IMR-90 (cell line): ENCODE data around the gene SLC9A9. TPM values are rescaled to one million over a fixed set of nuclear protein-coding genes. Genes with fewer than 3 reads are reported as not detected.

Source experiments
- ATAC-seq: fragments of 200-7000 bp; cut with Tn5 transposase; 2 replicates; pipeline ENCODE4 v1.9.1; 2020; ENCODE audit warnings: low read depth, mild to moderate bottlenecking, moderate library complexity
- BruUV-seq: library from RNA; stranded (reverse); fragments of 400-500 nt; replicated peaks from 2 replicates; lab custom pipeline; 2021; lab: Mats Ljungman, UMichigan
- CTCF ChIA-PET: fragments of 300-600 bp; formaldehyde crosslinking; extraction: SDS; loops from one replicate; lab custom pipeline; 2021; ENCODE audit warnings: antibody characterized with exemption; lab: Yijun Ruan, JAX
- POLR2A ChIA-PET: fragments of 300-600 bp; sonication (Branson Sonifier 250); formaldehyde crosslinking; loops from one replicate; lab custom pipeline; 2022; ENCODE audit warnings: antibody characterized with exemption; ENCODE audit not compliant: unreplicated experiment; lab: Charles Lee
- DNase-seq: peaks from one replicate; pipeline ENCODE4 v3.0.0; 2013
- H2AFZ ChIP-seq: replicated peaks from 2 replicates; pipeline ENCODE3; 2013; ENCODE audit warnings: low read length, mild to moderate bottlenecking; ENCODE audit not compliant: poor library complexity
- H2AK5ac ChIP-seq: 2 replicates; pipeline ENCODE4 v1.6.1; 2013; ENCODE audit warnings: low read depth, low read length, inconsistent platforms
- H2AK9ac ChIP-seq: replicated peaks from 2 replicates; pipeline ENCODE3; 2013; ENCODE audit warnings: mild to moderate bottlenecking, low read depth, low read length, moderate library complexity; ENCODE audit not compliant: poor library complexity
- H2BK120ac ChIP-seq: 2 replicates; pipeline ENCODE4 v1.6.1; 2013; ENCODE audit warnings: low read depth, low read length, inconsistent platforms
- H2BK15ac ChIP-seq: 3 replicates; pipeline ENCODE4 v1.6.1; 2013; ENCODE audit warnings: low read depth, low read length, inconsistent platforms
- H2BK20ac ChIP-seq: 2 replicates; pipeline ENCODE4 v1.6.1; 2013; ENCODE audit warnings: low read depth, mild to moderate bottlenecking, inconsistent platforms, low read length, moderate library complexity
- H2BK5ac ChIP-seq: 2 replicates; pipeline ENCODE4 v1.6.1; 2013; ENCODE audit warnings: mild to moderate bottlenecking, low read depth, low read length, inconsistent platforms; ENCODE audit not compliant: poor library complexity, severe bottlenecking
- H3K14ac ChIP-seq: replicated peaks from 2 replicates; pipeline ENCODE4 v1.6.1; 2013; ENCODE audit warnings: low read depth, low read length, inconsistent platforms
- H3K18ac ChIP-seq: 2 replicates; pipeline ENCODE4 v1.6.1; 2013; ENCODE audit warnings: low read depth, low read length, control low read depth
- H3K23ac ChIP-seq: 2 replicates; pipeline ENCODE4 v1.6.1; 2013; ENCODE audit warnings: low read depth, low read length, inconsistent platforms
- H3K27ac ChIP-seq: 2 replicates; pipeline ENCODE4 v1.5.1; 2013; ENCODE audit warnings: mild to moderate bottlenecking, control low read depth, low read length; ENCODE audit not compliant: insufficient read depth
- H3K27me3 ChIP-seq: 2 replicates; pipeline ENCODE4 v1.6.1; 2013; ENCODE audit warnings: low read length; ENCODE audit not compliant: control insufficient read depth, insufficient read depth
- H3K36me3 ChIP-seq: 2 replicates; pipeline ENCODE4 v1.6.1; 2013; ENCODE audit warnings: low read length, mixed read lengths; ENCODE audit not compliant: control insufficient read depth, insufficient read depth
- H3K4ac ChIP-seq: 2 replicates; pipeline ENCODE4 v1.6.1; 2013; ENCODE audit warnings: low read depth, low read length, inconsistent platforms
- H3K4me1 ChIP-seq: 2 replicates; pipeline ENCODE4 v1.6.1; 2013; ENCODE audit warnings: low read length, mixed read lengths; ENCODE audit not compliant: control insufficient read depth, insufficient read depth
- H3K4me2 ChIP-seq: 2 replicates; pipeline ENCODE4 v1.6.1; 2013; ENCODE audit warnings: low read depth, mild to moderate bottlenecking, control low read depth, low read length, moderate library complexity
- H3K4me3 ChIP-seq: 2 replicates; pipeline ENCODE4 v1.5.1; 2013; ENCODE audit warnings: low read depth, mild to moderate bottlenecking, control low read depth, low read length, moderate library complexity; ENCODE audit not compliant: insufficient read depth
- H3K56ac ChIP-seq: 2 replicates; pipeline ENCODE4 v1.6.1; 2013; ENCODE audit warnings: low read length, inconsistent platforms; ENCODE audit not compliant: insufficient read depth; ENCODE audit errors: extremely low read depth
- H3K79me1 ChIP-seq, 2 experiments: 2 replicates each; pipeline ENCODE4 v1.6.1; 2013; ENCODE audit warnings: low read length in 2 of 2, inconsistent platforms in 1 of 2, low read depth in 1 of 2
- H3K9ac ChIP-seq: 2 replicates; pipeline ENCODE4 v1.6.1; 2013; ENCODE audit warnings: low read depth, low read length, control low read depth
- H3K9me1 ChIP-seq: 2 replicates; pipeline ENCODE4 v1.6.1; 2013; ENCODE audit warnings: low read length, inconsistent platforms; ENCODE audit not compliant: insufficient read depth
- H3K9me3 ChIP-seq: 2 replicates; pipeline ENCODE4 v1.6.1; 2013; ENCODE audit warnings: low read length; ENCODE audit not compliant: control insufficient read depth, insufficient read depth
- H4K20me1 ChIP-seq: 2 replicates; pipeline ENCODE4 v1.6.1; 2013; ENCODE audit warnings: low read length, inconsistent platforms; ENCODE audit not compliant: insufficient read depth
- H4K5ac ChIP-seq: 2 replicates; pipeline ENCODE4 v1.6.1; 2013; ENCODE audit warnings: mild to moderate bottlenecking, low read depth, low read length, control low read depth
- H4K8ac ChIP-seq, 2 experiments: 2 replicates each; pipeline ENCODE4 v1.6.1; 2013; ENCODE audit warnings: low read depth in 2 of 2, low read length in 2 of 2, control low read depth in 1 of 2, inconsistent platforms in 1 of 2
- H4K91ac ChIP-seq: 2 replicates; pipeline ENCODE4 v1.6.1; 2013; ENCODE audit warnings: low read depth, low read length, inconsistent platforms; ENCODE audit not compliant: insufficient read depth
- CEBPB ChIP-seq: IDR thresholded peaks from 2 replicates; pipeline ENCODE4 v1.6.1; 2012; ENCODE audit warnings: low read depth, low read length, improper control_type of control experiment
- CHD1 ChIP-seq: IDR thresholded peaks from 2 replicates; pipeline ENCODE4 v1.6.1; 2012; ENCODE audit warnings: low read depth, low read length, improper control_type of control experiment
- FOS ChIP-seq: fragments of 150-350 bp; IDR thresholded peaks from 2 replicates; pipeline ENCODE4 v1.6.1; 2016; ENCODE audit warnings: low read depth, low read length
- MAZ ChIP-seq: IDR thresholded peaks from 2 replicates; pipeline ENCODE4 v1.6.1; 2012; ENCODE audit warnings: low read depth, mild to moderate bottlenecking, low read length, improper control_type of control experiment, moderate library complexity, borderline replicate concordance
- POLR2A ChIP-seq: IDR thresholded peaks from 2 replicates; pipeline ENCODE4 v1.6.1; 2012; ENCODE audit warnings: mild to moderate bottlenecking, low read depth, low read length
- RAD21 ChIP-seq: IDR thresholded peaks from 2 replicates; pipeline ENCODE4 v1.6.1; 2012; ENCODE audit warnings: low read length, improper control_type of control experiment
- RCOR1 ChIP-seq: IDR thresholded peaks from 2 replicates; pipeline ENCODE4 v1.6.1; 2012; ENCODE audit warnings: mild to moderate bottlenecking, low read length, improper control_type of control experiment; ENCODE audit not compliant: insufficient replicate concordance
- RFX5 ChIP-seq: IDR thresholded peaks from 2 replicates; pipeline ENCODE4 v1.8.0; 2012; ENCODE audit warnings: low read depth, mild to moderate bottlenecking, low read length, moderate library complexity
- SMC3 ChIP-seq: fragments of 150-350 bp; IDR thresholded peaks from 2 replicates; pipeline ENCODE4 v1.6.1; 2016; ENCODE audit warnings: low read depth, mild to moderate bottlenecking, antibody characterized with exemption, low read length, moderate library complexity
- WGBS, 2 experiments: methylation state at CpG; one replicate each; pipeline versions ENCODE4 v1.1.5 to v1.1.7; 2013; ENCODE audit warnings: missing lambda C conversion rate in 2 of 2; ENCODE audit not compliant: insufficient read length in 1 of 2; ENCODE audit errors: extremely low coverage in 2 of 2; 5-methylcytosine and 5-hydroxymethylcytosine counted together
- dilution Hi-C: fragments of 300-500 bp; cut with HindIII; formaldehyde crosslinking; loops from one replicate; pipeline ENCODE4 v1.14.3; 2018; ENCODE audit warnings: low sequenced_read_pairs; ENCODE audit not compliant: unreplicated experiment
- in situ Hi-C: fragments of 300-500 bp; cut with MboI; formaldehyde crosslinking; loops from 3 replicates; pipeline ENCODE4 v1.14.3; 2019; ENCODE audit warnings: low sequenced_read_pairs, inconsistent platforms, mixed read lengths
- intact Hi-C: fragments of 100-400 bp; cut with micrococcal nuclease; formaldehyde crosslinking; loops from 2 replicates; pipeline ENCODE4 v1.10.0; 2022
- polyA plus RNA-seq, 3 experiments: library from polyadenylated mRNA; depleted of rRNA; stranded (reverse); fragments of >200 nt; gene quantifications; 2 replicates each; pipeline ENCODE4 v1.2.3, GENCODE V29; 2012; ENCODE audit warnings: low replicate concordance in 1 of 3
- total RNA-seq: library from RNA; depleted of rRNA; stranded (reverse); fragments of >200 nt; gene quantifications from 2 replicates; pipeline ENCODE4 v1.2.3, GENCODE V29; 2012
- TF ChIP-seq, protein P1 (sequence below): fragments of 150-350 bp; IDR thresholded peaks from 2 replicates; pipeline ENCODE4 v1.6.1; 2016; ENCODE audit warnings: low read depth, mild to moderate bottlenecking, low read length, moderate library complexity, borderline replicate concordance
- TF ChIP-seq, protein P2 (sequence below): fragments of 150-350 bp; IDR thresholded peaks from 2 replicates; pipeline ENCODE4 v1.6.1; 2017; ENCODE audit warnings: mild to moderate bottlenecking, antibody characterized with exemption, low read length, low read depth
- TF ChIP-seq, protein P3 (sequence below): conservative IDR thresholded peaks from 2 replicates; pipeline ENCODE4 v1.5.1; 2012; ENCODE audit warnings: mild to moderate bottlenecking, low read depth, low read length, improper control_type of control experiment

The SLC9A9 gene
- total and polyA plus RNA-seq, 2 of the 4 experiments (the other 2 are of a cell fraction): 1.4 to 2.3 TPM

DNA sequence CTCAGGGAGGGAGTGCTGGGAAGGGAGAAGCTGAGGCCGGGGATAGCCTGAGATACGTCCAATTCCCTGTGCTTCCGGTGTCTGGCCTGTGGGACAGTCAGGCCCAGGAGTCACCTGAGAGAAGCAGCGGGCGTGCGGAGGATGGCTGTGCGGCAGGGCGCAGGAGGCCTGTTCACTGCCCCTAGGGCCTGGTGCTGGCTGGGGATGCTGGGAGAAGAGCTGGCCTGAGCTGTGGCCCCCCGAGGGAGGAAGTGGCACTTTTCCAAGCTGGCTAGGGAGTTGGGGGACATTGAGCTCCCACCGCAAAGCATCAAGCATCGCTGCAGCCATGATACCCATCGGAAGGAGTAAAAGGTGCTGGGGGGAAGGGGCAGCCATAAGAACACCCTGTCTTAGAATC, 619.9 kb downstream of the SLC9A9 start:
- WGBS, 2 experiments: 80% methylated on average over 1 of the region's 12 CpGs; no CpG with 5 or more reads in 1 of the 2 experiments
- ATAC-seq: no peak
- no peak overlapping the region for H2AK9ac ChIP-seq

More for the DNA sequence above, 619.9 kb downstream of the SLC9A9 start:
- dilution Hi-C loops (no loop called here), intact Hi-C loops (no loop called here), in situ Hi-C loops (no loop called here)
- no peak for DNase-seq
- Histone ChIP-seq H3K79me1 (no peaks in the 10 kb centered on the region), H2BK15ac (no peak overlapping the region), H3K4ac (no peak overlapping the region), H4K5ac (no peak overlapping the region), H3K4me2 (no peak overlapping the region), H3K9me3 (no peaks in the 10 kb centered on the region), H3K14ac (no peak overlapping the region), H3K23ac (no peak overlapping the region), H3K9ac (no peak overlapping the region), H3K9me1 (no peaks in the 10 kb centered on the region), H3K4me3 (no peak overlapping the region), H4K91ac (no peak overlapping the region), H2BK120ac (no peak overlapping the region), H3K27me3 (no peaks in the 10 kb centered on the region), H2AK5ac (no peak overlapping the region), H2AFZ (no peak overlapping the region), H2BK5ac (no peak overlapping the region), H3K4me1 (no peaks in the 10 kb centered on the region), H3K27ac (no peak overlapping the region), H4K8ac (no peak overlapping the region), H2BK20ac (no peak overlapping the region), H4K20me1 (no peaks in the 10 kb centered on the region), H3K36me3 (no peaks in the 10 kb centered on the region), H3K56ac (no peak overlapping the region), H3K18ac (no peak overlapping the region)
- BruUV-seq: no TSS peak
- POLR2A ChIA-PET: no interaction called here
- CTCF ChIA-PET: no interaction called here
- TF ChIP-seq RCOR1 (no peak), RAD21 (no peak), SMC3 (no peak), MAZ (no peak), POLR2A (no peak), FOS (no peak), CEBPB (no peak), CHD1 (no peak), RFX5 (no peak)
- TF ChIP-seq, protein P1, sequence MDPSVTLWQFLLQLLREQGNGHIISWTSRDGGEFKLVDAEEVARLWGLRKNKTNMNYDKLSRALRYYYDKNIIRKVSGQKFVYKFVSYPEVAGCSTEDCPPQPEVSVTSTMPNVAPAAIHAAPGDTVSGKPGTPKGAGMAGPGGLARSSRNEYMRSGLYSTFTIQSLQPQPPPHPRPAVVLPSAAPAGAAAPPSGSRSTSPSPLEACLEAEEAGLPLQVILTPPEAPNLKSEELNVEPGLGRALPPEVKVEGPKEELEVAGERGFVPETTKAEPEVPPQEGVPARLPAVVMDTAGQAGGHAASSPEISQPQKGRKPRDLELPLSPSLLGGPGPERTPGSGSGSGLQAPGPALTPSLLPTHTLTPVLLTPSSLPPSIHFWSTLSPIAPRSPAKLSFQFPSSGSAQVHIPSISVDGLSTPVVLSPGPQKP: no peak
- TF ChIP-seq, protein P2, sequence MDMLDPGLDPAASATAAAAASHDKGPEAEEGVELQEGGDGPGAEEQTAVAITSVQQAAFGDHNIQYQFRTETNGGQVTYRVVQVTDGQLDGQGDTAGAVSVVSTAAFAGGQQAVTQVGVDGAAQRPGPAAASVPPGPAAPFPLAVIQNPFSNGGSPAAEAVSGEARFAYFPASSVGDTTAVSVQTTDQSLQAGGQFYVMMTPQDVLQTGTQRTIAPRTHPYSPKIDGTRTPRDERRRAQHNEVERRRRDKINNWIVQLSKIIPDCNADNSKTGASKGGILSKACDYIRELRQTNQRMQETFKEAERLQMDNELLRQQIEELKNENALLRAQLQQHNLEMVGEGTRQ: no peak
- TF ChIP-seq, protein P3, sequence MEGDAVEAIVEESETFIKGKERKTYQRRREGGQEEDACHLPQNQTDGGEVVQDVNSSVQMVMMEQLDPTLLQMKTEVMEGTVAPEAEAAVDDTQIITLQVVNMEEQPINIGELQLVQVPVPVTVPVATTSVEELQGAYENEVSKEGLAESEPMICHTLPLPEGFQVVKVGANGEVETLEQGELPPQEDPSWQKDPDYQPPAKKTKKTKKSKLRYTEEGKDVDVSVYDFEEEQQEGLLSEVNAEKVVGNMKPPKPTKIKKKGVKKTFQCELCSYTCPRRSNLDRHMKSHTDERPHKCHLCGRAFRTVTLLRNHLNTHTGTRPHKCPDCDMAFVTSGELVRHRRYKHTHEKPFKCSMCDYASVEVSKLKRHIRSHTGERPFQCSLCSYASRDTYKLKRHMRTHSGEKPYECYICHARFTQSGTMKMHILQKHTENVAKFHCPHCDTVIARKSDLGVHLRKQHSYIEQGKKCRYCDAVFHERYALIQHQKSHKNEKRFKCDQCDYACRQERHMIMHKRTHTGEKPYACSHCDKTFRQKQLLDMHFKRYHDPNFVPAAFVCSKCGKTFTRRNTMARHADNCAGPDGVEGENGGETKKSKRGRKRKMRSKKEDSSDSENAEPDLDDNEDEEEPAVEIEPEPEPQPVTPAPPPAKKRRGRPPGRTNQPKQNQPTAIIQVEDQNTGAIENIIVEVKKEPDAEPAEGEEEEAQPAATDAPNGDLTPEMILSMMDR: no peak
